Activated gamma-delta T cell treated with Interleukin-2 at 50 U/mL for 16 hours (primary cell): Measurements from ENCODE around the gene FAF2.

ENCODE experiments used
- DNase-seq: peaks from one replicate; pipeline ENCODE4 v3.0.0-alpha.2; 2020

FAF2 gene

DNA sequence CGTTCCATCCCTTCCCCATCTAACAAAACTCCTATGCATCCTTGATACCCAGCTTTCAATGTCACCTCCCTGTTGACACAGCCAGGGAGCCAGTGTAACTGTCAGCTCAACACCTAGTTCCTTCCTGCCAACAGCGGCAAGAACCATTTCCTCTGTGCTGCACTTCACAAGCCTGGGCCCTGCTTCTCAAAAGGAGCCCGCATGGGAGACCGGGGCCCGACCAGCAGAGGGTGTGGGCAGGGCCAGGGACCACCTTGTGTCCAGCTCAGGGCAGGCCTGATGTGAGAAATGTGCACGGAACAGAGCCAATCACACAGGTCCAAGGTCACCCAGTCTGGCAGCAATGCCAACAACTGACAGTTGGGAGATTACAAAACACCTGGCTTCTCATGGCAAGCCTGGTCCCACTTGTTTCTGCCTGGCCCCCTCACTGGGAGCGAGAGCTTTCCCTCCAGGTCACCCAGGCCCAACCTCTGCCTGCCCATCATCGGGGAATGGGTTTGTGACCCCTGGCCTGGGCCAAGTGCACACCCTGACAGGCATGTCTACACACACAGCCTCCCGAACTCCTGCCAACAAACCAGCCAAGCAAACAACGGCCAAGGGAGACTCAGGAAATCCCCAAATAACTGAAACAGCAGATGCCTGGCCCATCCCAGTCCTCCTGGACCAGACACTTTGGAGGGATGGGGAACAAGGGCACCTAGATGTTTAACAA is 85.9 kb downstream of the FAF2 start:
- DNase-seq, result peak; percentile 66

- no peak for DNase-seq
Measured at GRCh38 chr5:176534640-176535039, 86.5 kb downstream of the FAF2 start.

GRCh38 chr5:176535101-176535663 is 87.0 kb downstream of the FAF2 start:
- DNase-seq, result no peak

DNA sequence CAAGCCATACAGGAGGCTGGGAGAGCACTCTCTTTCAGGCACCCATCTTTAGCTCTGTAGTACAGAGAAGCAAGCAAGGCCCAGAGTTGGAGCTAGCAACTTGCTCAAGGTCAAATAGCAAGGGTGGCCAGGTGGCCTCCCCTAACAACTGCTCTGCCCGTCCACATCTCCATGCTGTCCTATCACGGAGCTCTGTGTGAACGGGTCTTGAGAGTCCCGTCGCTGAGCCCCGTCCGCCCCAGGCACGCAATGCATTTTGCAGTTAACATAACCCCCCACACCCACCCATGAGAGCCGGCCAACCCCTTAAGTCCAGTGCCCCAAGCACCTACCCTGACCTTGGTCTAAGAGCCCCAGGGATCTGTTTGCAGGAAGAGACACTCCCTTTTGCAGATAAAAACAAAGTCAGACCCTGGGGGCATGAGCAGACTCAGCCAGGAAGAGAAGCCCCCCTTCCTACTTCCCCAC is 87.5 kb downstream of the FAF2 start:
- DNase-seq, result no peak

DNA sequence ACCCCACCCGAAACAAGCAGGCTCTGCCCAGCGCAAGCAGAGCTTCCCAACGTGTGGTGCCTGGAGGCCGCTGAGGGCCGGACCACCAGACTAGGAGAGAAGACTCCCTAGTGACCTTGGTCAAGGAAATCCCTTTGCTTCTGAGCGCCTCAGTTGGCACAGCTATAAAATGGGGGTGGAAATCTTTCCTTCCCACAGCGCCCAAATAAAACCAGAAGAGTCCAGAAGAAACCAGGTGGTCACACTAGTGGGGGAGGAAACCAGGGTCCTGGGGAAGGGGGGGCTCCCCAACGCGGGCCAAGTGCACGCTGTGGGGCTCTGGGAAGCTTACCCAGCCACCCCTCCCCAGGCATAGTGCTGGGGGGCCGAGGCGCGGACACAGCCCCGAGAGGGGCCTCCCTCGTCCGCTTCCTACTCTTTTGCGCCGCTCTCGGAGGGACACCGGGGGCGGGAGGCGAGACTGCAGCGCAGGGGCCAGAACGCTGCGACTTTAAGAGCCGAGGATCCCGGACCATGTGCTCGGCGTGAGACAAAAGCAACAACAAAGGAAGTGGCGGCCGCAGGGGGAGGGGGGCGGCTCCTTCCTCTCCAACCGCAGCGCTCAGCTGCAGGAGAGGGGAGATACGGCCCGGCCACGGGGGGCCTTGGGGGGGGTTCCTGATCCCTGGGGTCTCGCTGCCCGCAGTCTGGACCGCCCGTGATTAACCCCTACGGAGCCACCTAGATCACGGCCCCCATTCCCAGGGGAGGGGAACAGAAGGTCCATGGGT is 88.1 kb downstream of the FAF2 start:
- peak; percentile 90 for DNase-seq

DNA sequence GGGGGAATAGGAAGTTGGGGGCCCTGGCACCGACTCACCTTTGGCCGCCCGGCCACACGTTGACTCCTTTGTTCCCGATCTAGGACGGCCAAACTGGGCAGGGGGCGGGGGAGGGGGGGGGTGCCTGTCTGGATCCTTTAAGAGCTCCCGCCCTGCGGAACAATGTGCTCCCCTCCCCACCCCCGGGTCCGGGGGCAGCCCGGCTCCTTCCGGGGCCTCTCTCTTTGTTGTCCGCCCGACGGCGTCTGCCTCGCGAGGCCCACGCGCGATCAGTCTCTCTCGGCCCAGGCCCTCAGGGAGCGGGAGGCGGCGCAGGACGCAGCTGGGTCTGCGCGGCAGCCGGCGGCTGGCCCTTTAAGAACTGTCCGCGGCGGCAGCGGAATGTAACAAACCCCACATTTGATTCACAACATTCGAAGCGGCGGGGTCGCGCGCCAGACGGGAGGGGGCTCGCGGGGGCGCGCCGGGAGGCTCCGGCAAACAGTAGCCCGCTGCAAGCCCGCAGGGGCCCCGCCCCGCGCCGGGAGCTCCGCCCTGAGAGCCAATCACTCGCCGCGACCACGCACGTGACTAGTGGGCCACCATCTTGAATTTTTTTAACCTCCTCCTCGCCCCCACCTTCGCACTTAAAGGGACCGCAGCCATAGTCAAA is 88.8 kb downstream of the FAF2 start, which contains the start of gene RNF44:
Gene RNF44, minus strand, starts transcription at position 501 of the 652 bp plus-strand sequence. CDS start 4,930 bp downstream, outside the sequence.
- DNase-seq, result peak; percentile 99

GRCh38 chr5:176537554-176538229 is 89.5 kb downstream of the FAF2 start:
- peak; percentile 96 for DNase-seq

DNA sequence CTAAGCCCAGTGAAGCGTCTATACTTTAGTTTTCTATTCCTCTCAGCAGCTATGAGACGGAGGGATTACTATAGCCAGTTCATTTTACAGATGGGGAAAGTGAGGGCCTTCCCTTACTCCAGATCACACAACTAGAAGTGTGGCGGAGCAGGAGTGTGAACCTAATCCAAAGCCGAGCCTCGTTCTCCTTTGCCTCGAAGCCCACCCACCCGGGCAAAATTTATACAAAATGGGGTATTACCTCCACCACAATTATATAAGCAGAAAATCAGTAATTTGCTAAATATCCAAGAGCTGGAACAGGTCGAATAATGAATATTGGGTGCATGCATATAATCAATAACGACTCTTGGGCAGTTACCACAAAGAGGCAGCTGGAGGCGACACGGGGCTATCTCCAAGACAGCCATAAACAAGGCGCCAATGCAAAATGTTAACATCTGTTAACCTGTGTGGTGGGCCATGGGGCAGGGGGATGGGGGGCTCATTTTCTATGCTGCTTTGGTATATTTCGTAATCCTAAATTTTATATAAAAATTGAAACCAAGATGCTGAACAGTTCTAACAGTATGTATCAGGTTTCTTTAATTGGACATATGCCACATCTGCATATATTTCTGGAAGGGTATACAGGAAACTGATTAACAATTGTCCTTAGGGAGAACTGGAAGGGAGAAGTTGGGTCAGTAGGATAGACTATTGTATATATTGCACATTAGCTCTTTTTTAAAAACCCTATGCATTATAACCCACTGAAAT is 90.2 kb downstream of the FAF2 start:
- DNase-seq, result no peak

- no peak for DNase-seq
Measured at GRCh38 chr5:176538989-176539384, 90.8 kb downstream of the FAF2 start.

- no peak for DNase-seq
Measured at GRCh38 chr5:176540476-176540899, 92.3 kb downstream of the FAF2 start.

DNA sequence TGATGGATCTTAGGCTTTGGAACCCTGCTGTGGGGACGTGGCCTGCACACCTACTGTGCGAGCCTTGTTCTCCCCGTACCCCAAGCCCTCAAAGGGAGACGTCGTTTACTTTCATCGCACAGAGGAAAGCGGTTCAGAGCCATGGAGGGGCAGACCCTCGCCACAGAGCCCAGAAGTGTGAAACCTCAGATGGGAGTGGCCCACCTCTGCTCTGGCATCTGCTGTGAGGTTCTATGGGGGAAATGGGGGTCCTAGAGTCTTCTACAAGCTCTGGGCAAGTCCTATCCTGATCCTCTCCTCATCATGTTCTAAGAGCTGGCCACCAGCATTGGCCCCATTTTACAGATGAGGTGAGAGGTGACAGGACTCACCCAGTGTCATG is 92.8 kb downstream of the FAF2 start:
- peak; percentile 57 for DNase-seq

DNA sequence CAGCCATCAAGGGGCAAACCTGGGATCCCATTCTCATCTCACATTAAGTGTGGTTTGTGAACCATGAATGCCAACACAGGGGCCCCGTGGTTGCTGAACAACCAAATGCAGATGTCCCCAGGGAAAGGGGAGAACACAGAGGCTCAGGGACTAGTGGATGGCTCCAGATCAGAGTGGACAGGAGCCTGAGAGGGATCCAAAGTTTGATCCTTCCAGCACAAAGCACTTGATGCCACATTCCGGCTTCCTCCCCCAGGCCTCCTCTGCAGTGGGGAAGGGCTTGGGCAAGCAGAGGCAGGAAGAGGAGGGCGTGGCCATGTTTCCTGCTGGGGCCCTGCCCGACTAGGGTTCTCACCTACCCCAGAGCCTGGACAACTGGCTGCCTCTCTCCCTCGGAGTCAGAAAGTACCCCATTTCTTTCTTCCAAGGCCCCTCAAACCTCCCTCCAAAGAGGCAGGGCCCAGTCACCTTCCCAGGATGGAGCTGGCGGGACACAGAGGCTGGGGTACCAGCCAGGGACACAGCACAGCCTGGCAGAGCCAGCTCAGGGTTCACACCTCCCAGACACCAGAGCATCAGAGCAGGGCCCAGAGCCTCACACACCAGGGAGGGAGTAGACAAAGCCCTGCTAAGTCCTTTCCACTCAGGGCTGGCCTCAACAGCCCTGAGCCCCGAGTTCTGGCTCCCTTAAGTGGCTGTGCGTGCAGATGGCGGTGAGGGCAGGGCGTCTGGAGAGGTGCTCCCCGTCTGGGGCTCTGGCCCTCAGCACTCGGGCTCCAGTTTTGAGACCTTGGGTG is 93.4 kb downstream of the FAF2 start:
- peak; percentile 75 for DNase-seq

DNA sequence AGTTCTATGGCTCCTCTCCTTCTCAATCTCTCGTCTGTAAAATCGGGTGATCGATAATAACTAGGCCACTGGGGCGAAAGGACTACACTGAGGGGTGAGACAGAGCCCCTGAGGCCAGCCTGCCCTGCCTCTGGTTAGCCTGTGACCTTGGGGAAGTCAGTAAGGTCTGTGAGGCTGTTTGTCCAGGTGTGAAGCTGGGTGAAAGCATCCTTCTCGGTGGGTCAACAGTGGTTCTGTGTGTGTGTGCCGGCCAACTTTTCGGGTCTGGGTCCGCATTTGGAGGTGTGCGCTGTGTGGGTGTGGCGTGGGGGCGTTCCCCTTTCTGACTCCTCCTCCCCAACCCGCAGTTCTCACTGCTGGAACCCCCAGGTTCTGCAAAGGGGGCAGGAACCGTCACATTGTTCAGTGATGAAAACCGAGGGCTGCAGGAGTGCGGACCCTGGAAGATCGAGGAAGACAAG is 94.0 kb downstream of the FAF2 start:
- peak; percentile 53 for DNase-seq

DNA sequence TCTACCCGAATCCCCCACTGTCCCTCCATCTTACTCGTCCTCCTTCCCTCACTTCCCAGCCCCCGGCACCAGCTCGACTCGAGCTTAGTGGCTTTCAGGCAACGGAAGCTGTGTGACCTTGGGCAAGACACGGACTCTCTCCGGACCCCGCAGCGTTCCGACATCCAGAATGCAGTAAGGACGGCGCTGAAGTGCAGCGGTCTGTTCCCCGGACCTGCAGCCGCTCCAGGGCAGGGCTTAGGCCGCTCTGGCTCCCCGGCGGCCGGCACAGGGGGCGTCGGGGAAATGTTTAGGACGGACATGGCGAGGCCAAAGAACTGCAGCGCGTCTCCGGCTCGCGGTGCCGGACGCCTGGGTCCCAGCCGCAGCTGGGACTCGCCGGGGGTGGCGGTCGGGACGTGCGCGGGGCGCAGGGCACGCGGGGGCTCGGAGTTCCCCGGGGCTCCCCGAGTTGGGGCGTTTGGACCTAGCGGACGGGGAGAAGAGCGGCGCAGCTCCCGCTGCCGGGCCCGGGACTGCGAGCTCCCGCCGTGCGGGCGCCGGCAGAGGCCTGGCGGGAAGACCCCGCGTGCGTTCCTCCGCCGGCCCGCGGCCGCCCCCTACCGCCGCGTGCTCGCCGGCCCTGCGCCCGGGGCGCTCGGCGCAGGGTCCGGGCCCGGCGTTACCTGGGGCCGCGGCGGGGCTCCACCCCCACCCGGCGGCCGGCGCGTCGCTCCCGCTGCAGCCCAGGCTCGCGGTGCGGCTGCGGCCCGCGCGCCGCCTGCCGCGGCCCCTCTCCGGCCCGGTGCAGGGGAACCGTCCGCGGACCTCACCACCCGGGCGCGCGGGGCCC is 94.6 kb downstream of the FAF2 start:
- DNase-seq, result no peak

DNA sequence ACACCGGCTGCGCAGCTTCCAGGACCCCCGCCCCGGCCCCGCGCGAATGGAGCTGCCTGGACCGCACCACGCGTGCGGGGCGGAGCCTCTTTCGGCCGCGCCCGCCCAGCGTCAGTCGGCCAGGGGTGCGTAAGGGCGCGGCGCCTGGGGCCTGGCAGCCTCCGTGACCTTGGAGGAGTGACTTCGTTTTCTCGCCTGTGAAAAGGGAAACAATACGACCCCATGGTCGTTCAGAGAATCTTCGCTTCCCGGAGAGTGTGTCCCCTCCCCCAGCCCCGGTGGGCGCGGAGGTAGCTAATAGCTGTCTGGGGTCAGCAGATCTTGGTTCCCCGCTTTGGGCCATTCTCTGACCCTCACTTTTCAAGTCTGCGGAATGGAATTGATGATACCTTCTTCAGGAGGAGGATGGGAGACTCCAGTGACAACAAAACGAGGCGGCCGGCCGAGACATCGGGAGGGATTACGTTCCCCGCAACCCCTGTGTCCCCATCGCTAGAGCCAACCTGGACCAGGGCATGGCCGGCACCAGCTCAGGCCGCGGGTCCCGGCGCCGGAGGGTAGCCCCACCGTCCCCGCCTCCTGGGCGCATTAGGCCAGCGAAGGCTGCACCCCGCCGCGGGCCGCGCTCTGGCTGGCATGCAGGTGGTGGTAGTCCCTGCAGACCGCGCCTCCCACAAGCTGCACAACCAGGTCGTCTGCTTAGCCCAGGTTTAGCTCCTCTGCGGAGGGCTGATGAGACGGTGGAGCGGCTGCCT is 95.4 kb downstream of the FAF2 start:
- peak; percentile 67 for DNase-seq

DNA sequence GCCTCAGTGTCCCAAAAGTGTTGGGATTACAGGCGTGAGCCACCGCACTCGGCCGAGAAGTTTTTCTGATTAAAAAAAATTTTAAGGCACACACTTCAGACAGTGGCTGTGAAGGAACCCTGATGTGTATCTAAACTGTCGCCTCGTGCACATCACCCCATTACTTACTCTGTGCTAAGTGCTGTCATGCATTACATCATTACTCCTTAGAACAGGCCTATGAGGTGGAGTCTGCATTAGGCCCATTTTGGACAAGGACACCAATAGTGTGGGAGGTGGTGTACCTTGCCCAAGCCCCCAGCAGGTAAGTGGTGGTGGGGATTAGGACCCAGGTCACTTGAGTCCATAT is 97.2 kb downstream of the FAF2 start:
- DNase-seq, result no peak

DNA sequence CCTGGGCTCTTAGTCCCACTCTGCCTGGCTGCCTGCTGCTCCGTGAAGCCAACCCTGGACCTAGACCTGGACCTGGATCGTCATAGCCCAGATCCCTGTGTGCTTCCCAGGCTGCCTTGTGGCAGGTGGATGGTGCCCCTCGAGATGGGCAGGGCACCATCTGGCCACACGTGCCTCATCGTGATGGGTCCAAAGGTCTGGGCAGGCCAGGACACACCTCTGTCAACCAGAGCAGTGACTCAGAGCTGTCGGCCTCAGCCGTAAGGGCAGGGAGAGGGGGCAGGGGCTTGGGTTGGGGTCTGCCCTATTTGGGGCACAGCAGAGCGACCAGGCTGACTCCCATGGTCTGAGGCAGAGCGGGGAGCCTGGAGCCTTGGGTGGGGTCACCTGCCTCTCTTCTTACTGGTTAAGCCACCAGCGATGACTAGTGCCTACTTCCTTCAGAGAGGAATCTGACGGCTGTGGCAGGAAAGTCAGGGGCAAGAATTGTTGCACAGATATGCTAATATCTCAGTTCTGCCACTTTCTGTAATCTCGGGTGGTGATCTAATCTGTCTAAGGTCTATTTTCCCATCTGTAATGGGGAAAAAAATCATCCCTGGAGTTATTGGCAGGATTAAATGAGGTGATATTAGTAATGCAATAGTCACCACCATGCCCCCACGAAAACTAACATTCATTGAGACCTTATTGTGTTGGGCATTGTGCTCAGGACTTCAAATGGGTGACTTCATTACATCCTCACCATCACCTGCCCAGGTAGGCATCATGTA is 97.7 kb downstream of the FAF2 start:
- no peak for DNase-seq

- no peak for DNase-seq
Measured at GRCh38 chr5:176547802-176548201, 99.6 kb downstream of the FAF2 start.
